GM12878 (cell line): ENCODE data around the gene SWT1. TPM values are rescaled to one million over a fixed set of nuclear protein-coding genes. Genes with fewer than 3 reads are reported as not detected.

Experiments used
- ATAC-seq: fragments of 200-7000 bp; cut with Tn5 transposase; 3 replicates; pipeline ENCODE4 v1.9.1; 2020; ENCODE audit warnings: mild to moderate bottlenecking, moderate library complexity
- BruUV-seq: library from RNA; stranded (reverse); fragments of 400-500 nt; replicated peaks from 2 replicates; lab custom pipeline; 2021; lab: Mats Ljungman, UMichigan
- CTCF ChIA-PET: fragments of 300-600 bp; sonication (Branson Sonifier 250); formaldehyde crosslinking; extraction: SDS; loops from one replicate; lab custom pipeline; 2021; ENCODE audit warnings: inconsistent platforms; lab: Yijun Ruan, JAX
- POLR2A ChIA-PET: fragments of 350-600 bp; formaldehyde crosslinking; extraction: SDS; loops from one replicate; lab custom pipeline; 2021; ENCODE audit warnings: inconsistent platforms; lab: Charles Lee
- RAD21 ChIA-PET: fragments of 300-600 bp; sonication (Branson Sonifier 250); formaldehyde crosslinking; loops from one replicate; lab custom pipeline; 2023; ENCODE audit warnings: antibody characterized with exemption; ENCODE audit not compliant: unreplicated experiment; lab: Charles Lee
- SMC1A ChIA-PET: fragments of 300-600 bp; sonication (Branson Sonifier 250); formaldehyde crosslinking; loops from one replicate; lab custom pipeline; 2023; ENCODE audit not compliant: unreplicated experiment, uncharacterized antibody; lab: Charles Lee
- DNase-seq: peaks from one replicate; pipeline ENCODE4 v3.0.0-alpha.2; 2011; ENCODE audit warnings: low read depth, low spot score
- FAIRE-seq: peaks from 3 replicates; lab custom pipeline; 2011; peaks lifted over from hg19 to GRCh38; lab: Jason Lieb, UNC
- H2AFZ ChIP-seq: 2 replicates; pipeline ENCODE4 v1.6.0; 2011; ENCODE audit warnings: low read depth, low read length, control low read depth; ENCODE audit not compliant: control insufficient read depth
- H3K27ac ChIP-seq: 2 replicates; pipeline ENCODE4 v1.5.1; 2011; ENCODE audit warnings: control low read depth; ENCODE audit not compliant: control insufficient read depth, insufficient read depth
- H3K27me3 ChIP-seq, 2 experiments: replicated peaks in 1 of 2; 2 replicates each; pipeline versions ENCODE4 v1.6.0 to v1.6.1; 2011; ENCODE audit warnings: low read length in 1 of 2; ENCODE audit not compliant: control insufficient read depth in 2 of 2, insufficient read depth in 2 of 2
- H3K36me3 ChIP-seq, 2 experiments: 2 replicates each; pipeline ENCODE4 v1.5.1; 2011; ENCODE audit warnings: low read length in 1 of 2; ENCODE audit not compliant: control insufficient read depth in 2 of 2, insufficient read depth in 2 of 2
- H3K4me1 ChIP-seq: 2 replicates; pipeline ENCODE4 v1.6.1; 2011; ENCODE audit warnings: mild to moderate bottlenecking, low read length, moderate library complexity, mixed read lengths; ENCODE audit not compliant: control insufficient read depth, insufficient read depth
- H3K4me2 ChIP-seq: 2 replicates; pipeline ENCODE4 v1.6.0; 2011; ENCODE audit warnings: control low read depth; ENCODE audit not compliant: control insufficient read depth, insufficient read depth
- H3K4me3 ChIP-seq: fragments of 200-600 bp; sonication (generic); 2 replicates; pipeline ENCODE4 v1.5.1; 2016
- H3K79me2 ChIP-seq: 2 replicates; pipeline ENCODE4 v1.6.0; 2011; ENCODE audit warnings: low read length; ENCODE audit not compliant: control insufficient read depth, insufficient read depth
- H3K9ac ChIP-seq: 2 replicates; pipeline ENCODE4 v1.8.0; 2011; ENCODE audit warnings: low read length, control low read depth, mixed read lengths; ENCODE audit not compliant: control insufficient read depth, insufficient read depth
- H3K9me3 ChIP-seq: replicated peaks from 3 replicates; pipeline ENCODE4 v1.5.1; 2011; ENCODE audit warnings: mild to moderate bottlenecking, low read length; ENCODE audit not compliant: control insufficient read depth, insufficient read depth
- H4K20me1 ChIP-seq: 2 replicates; pipeline ENCODE4 v1.6.0; 2011; ENCODE audit not compliant: control insufficient read depth, insufficient read depth
- ASH2L ChIP-seq: fragments of 300-600, 200-600 bp; sonication (generic); IDR thresholded peaks from 2 replicates; pipeline ENCODE4 v1.6.1; 2017; ENCODE audit warnings: low read depth, mild to moderate bottlenecking, borderline replicate concordance
- ATF2 ChIP-seq: IDR thresholded peaks from 2 replicates; pipeline ENCODE4 v1.6.1; 2012; ENCODE audit warnings: low read length, inconsistent platforms
- EP300 ChIP-seq, 2 experiments: fragments of 150-350 bp in 1 of 2; IDR thresholded peaks; 2 replicates each; pipeline ENCODE4 v1.6.1; 2011 to 2012; ENCODE audit warnings: low read depth in 2 of 2, low read length in 2 of 2, borderline replicate concordance in 1 of 2, improper control_type of control experiment in 1 of 2, inconsistent platforms in 1 of 2; ENCODE audit not compliant: control insufficient read depth in 1 of 2
- GATAD2B ChIP-seq: fragments of 450-650 bp; conservative IDR thresholded peaks from 2 replicates; pipeline ENCODE4 v1.6.1; 2017; ENCODE audit warnings: low read depth, mild to moderate bottlenecking, moderate library complexity
- IKZF2 ChIP-seq, 2 experiments: fragments of 450-650 bp; IDR thresholded peaks; 2 replicates each; pipeline ENCODE4 v1.6.1; 2017; ENCODE audit warnings: mild to moderate bottlenecking in 2 of 2, moderate library complexity in 2 of 2
- JUND ChIP-seq: IDR thresholded peaks from 2 replicates; pipeline ENCODE4 v1.6.1; 2012; ENCODE audit warnings: low read depth, mild to moderate bottlenecking, low read length, improper control_type of control experiment, moderate library complexity
- KDM1A ChIP-seq: fragments of 200-600 bp; sonication (generic); IDR thresholded peaks from 2 replicates; pipeline ENCODE4 v1.6.1; 2016; ENCODE audit warnings: borderline replicate concordance
- NFIC ChIP-seq: IDR thresholded peaks from 2 replicates; pipeline ENCODE4 v1.6.1; 2012; ENCODE audit warnings: low read depth, mild to moderate bottlenecking, inconsistent platforms, low read length, moderate library complexity
- NRF1 ChIP-seq: conservative IDR thresholded peaks from 2 replicates; pipeline ENCODE4 v1.6.1; 2011; ENCODE audit warnings: mild to moderate bottlenecking, low read depth, low read length, improper control_type of control experiment
- RB1 ChIP-seq: fragments of 450-650 bp; formaldehyde crosslinking; IDR thresholded peaks from 2 replicates; pipeline ENCODE4 v1.6.1; 2017; ENCODE audit warnings: mild to moderate bottlenecking, borderline replicate concordance
- RELB ChIP-seq: fragments of 450-650 bp; IDR thresholded peaks from 2 replicates; pipeline ENCODE4 v1.6.1; 2017; ENCODE audit warnings: low read depth, mild to moderate bottlenecking, moderate library complexity
- SRF ChIP-seq, 2 experiments: IDR thresholded peaks; 2 replicates each; pipeline ENCODE4 v1.6.1; 2011; ENCODE audit warnings: low read depth in 2 of 2, low read length in 2 of 2, mild to moderate bottlenecking in 1 of 2, moderate library complexity in 1 of 2
- STAT1 ChIP-seq: fragments of 450-650 bp; conservative IDR thresholded peaks from 2 replicates; pipeline ENCODE4 v1.6.1; 2014; ENCODE audit warnings: antibody characterized with exemption, mild to moderate bottlenecking
- ZBTB11 ChIP-seq: fragments of 450-650 bp; formaldehyde crosslinking; IDR thresholded peaks from 2 replicates; pipeline ENCODE4 v1.5.0; 2022; ENCODE audit warnings: mild to moderate bottlenecking, missing genetic modification characterization
- ZNF207 ChIP-seq: fragments of 450-650 bp; IDR thresholded peaks from 2 replicates; pipeline ENCODE4 v1.6.1; 2014; ENCODE audit warnings: antibody characterized with exemption, mild to moderate bottlenecking, borderline replicate concordance
- WGBS: methylation state at CpG from one replicate; pipeline ENCODE4 v1.1.6; 2016; ENCODE audit warnings: low lambda C conversion rate; ENCODE audit not compliant: insufficient replicate concordance, insufficient coverage; ENCODE audit errors: missing lambda C conversion rate; 5-methylcytosine and 5-hydroxymethylcytosine counted together
- in situ Hi-C: fragments of 300-500 bp; cut with MboI; formaldehyde crosslinking; loops from 9 replicates; pipeline ENCODE4 v1.14.3; 2018; ENCODE audit warnings: mixed read lengths
- intact Hi-C: fragments of 100-400 bp; cut with micrococcal nuclease; formaldehyde crosslinking; loops from one replicate; pipeline ENCODE4 v1.14.2; 2022; ENCODE audit not compliant: unreplicated experiment
- polyA plus RNA-seq, 11 experiments: library from polyadenylated mRNA; depleted of rRNA in 4 of 11; unstranded in 6 of 11; stranded (reverse) in 5 of 11; fragments of >200 nt; fragmentation: Nextera tagmentation in 4 of 11; fragmentation: Illumina TruSeq in 1 of 11; extraction: Ambion mirVana in 4 of 11; extraction: Trizol in 1 of 11; gene quantifications; 1 replicate in 1 of 11; 2 replicates in 10 of 11; pipeline versions ENCODE4 v1.2.1 to v1.2.3, GENCODE V29; 2011 to 2016; ENCODE audit warnings: inconsistent platforms in 2 of 11, missing spikeins in 2 of 11, low read depth in 1 of 11
- total RNA-seq, 4 experiments: library from RNA; depleted of rRNA in 3 of 4; stranded (reverse); fragments of >200 nt in 3 of 4; fragmentation: Illumina TruSeq in 1 of 4; extraction: Trizol in 1 of 4; gene quantifications; 2 replicates each; pipeline versions ENCODE4 v1.2.1 to v1.2.3, GENCODE V29; 2013 to 2021

The SWT1 gene
- total and polyA plus RNA-seq, 10 of the 15 experiments (the other 5 are each of a cell fraction or from before 2014, with no cell fraction given) = 1.0 to 4.2 (median 2.6) TPM

DNA sequence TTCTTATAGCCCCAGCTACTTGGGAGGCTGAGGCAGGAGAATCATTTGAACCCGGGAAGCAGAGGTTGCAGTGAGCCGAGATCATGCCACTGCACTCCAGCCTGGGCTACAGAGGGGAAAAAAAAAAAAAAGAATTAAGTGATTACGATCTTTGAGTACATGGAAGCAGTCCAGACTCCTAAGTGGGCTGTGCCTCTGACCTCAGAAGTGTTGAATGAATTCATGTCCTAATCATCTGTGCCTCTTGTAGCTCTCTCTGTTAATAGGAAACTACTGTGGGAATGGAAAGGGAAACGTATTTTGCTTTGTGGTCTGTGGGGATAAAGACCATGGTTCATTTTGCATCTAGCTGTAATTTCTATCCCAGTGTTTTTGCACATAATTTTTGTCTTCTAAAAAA is 168.4 kb downstream of the SWT1 start (continued):
- TF ChIP-seq ATF2 = no peak
- TF ChIP-seq IKZF2 (IDR thresholded peaks at IDR 0.05) = no peak
- TF ChIP-seq SRF (IDR thresholded peaks at IDR 0.05; ENCODE audit: low read depth in 2 of 2, low read length in 2 of 2) = no peak
- no peak for TF ChIP-seq STAT1
- TF ChIP-seq EP300 (IDR thresholded peaks at IDR 0.05; ENCODE audit: borderline replicate concordance in 1 of 2, control insufficient read depth in 1 of 2, low read depth in 2 of 2, low read length in 2 of 2) = no peak
- TF ChIP-seq JUND = no peak
- TF ChIP-seq GATAD2B = no peak

DNA sequence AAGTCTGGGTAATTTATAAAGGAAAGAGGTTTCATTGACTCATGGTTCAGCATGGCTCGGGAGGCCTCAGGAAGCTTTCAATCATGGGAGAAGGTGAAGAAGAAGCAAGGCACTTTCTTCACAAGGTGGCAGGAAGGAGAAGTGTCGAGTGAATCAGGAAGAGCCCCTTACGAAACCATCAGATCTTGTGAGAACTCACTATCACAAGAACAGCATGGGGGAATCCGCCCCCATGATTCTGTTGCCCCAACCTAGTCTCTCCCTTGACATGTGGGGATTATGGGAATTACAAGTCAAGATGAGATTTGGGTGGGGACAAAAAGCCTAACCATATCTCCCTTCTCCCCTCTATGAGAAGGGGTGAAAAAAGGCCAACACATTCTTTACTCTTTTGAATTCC is 171.3 kb downstream of the SWT1 start:
- BruUV-seq = no TSS peak
- ATAC-seq (no peak), FAIRE-seq (no peak), DNase-seq (no peak)
- H3K4me2 ChIP-seq = no peak overlapping the region
- H3K27ac ChIP-seq = no peak overlapping the region
- no peaks in the 10 kb centered on the region for H4K20me1 ChIP-seq
- in situ Hi-C loops = no loop called here
- no peaks in the 10 kb centered on the region; the same call in 2 of the 3 replicates for H3K9me3 ChIP-seq
- intact Hi-C loops = no loop called here
- H3K9ac ChIP-seq = no peak overlapping the region
- CTCF ChIA-PET = no interaction called here
- no peaks in the 10 kb centered on the region for H3K4me1 ChIP-seq
- WGBS = 84% methylated on average over 4 of the region's 4 CpGs
- RAD21 ChIA-PET = no interaction called here
- H3K79me2 ChIP-seq = no peaks in the 10 kb centered on the region
- H3K27me3 ChIP-seq = no peaks in the 10 kb centered on the region
- no peak overlapping the region for H2AFZ ChIP-seq
- no peaks in the 10 kb centered on the region for H3K36me3 ChIP-seq
- no peak overlapping the region for H3K4me3 ChIP-seq
- POLR2A ChIA-PET = no interaction called here
- SMC1A ChIA-PET = interaction anchor here (1.9 kb wide), 1 partner anchor 9 kb away, joined by 5 read pairs; no protein-coding TSS in a partner anchor
- no peak for TF ChIP-seq RELB
- TF ChIP-seq ZBTB11 (CRISPR knock-in tag) = no peak
- no peak for TF ChIP-seq KDM1A
- TF ChIP-seq NRF1 = no peak
- no peak for TF ChIP-seq JUND
- TF ChIP-seq RB1 = no peak
- no peak for TF ChIP-seq STAT1
- no peak for TF ChIP-seq ASH2L
- TF ChIP-seq ZNF207 = no peak
- TF ChIP-seq NFIC = no peak
